Activated CD8-positive, alpha-beta T cell treated with anti-CD3 and anti-CD28 coated beads for 36 hours (primary cell): Measurements from ENCODE around the gene PNRC2. TPM values are rescaled to one million over a fixed set of nuclear protein-coding genes. Genes with fewer than 3 reads are reported as not detected.

Source experiments
- ATAC-seq: fragments of 200-7000 bp; cut with Tn5 transposase; one replicate; pipeline ENCODE4 v1.10.0; 2021; ENCODE audit warnings: mild to moderate bottlenecking, moderate library complexity
- CTCF ChIA-PET: fragments of 350-600 bp; sonication (Branson Sonifier 250); formaldehyde crosslinking; loops from one replicate; lab custom pipeline; 2021; ENCODE audit warnings: antibody characterized with exemption; lab: Charles Lee
- POLR2A ChIA-PET: fragments of 350-600 bp; sonication (Branson Sonifier 250); formaldehyde crosslinking; loops from one replicate; lab custom pipeline; 2021; ENCODE audit warnings: antibody characterized with exemption; lab: Charles Lee
- DNase-seq: peaks from one replicate; pipeline ENCODE4 v3.0.0-alpha.2; 2020
- H3K27ac Mint-ChIP-seq: one replicate; pipeline ENCODE4 v1.8.0; 2021; ENCODE audit warnings: mild to moderate bottlenecking, mixed read lengths
- H3K27me3 Mint-ChIP-seq: one replicate; pipeline ENCODE4 v1.8.0; 2021; ENCODE audit warnings: mixed read lengths
- H3K36me3 Mint-ChIP-seq: one replicate; pipeline ENCODE4 v1.8.0; 2021; ENCODE audit warnings: low read depth, mixed read lengths
- H3K4me1 Mint-ChIP-seq: one replicate; pipeline ENCODE4 v1.8.0; 2021; ENCODE audit warnings: low read depth, mixed read lengths
- H3K4me3 Mint-ChIP-seq: one replicate; pipeline ENCODE4 v1.8.0; 2021; ENCODE audit warnings: mild to moderate bottlenecking, moderate library complexity, mixed read lengths
- H3K9me3 Mint-ChIP-seq: one replicate; pipeline ENCODE4 v1.8.0; 2021; ENCODE audit warnings: mixed read lengths
- intact Hi-C: fragments of 100-400 bp; cut with micrococcal nuclease; formaldehyde crosslinking; loops from one replicate; pipeline ENCODE4 v1.10.0; 2022
- total RNA-seq, 2 experiments: library from RNA; stranded (reverse); gene quantifications; one replicate each; pipeline ENCODE4 v1.2.3, GENCODE V29; 2021
- TF ChIP-seq, protein P1 (sequence below): fragments of 200-600 bp; IDR thresholded peaks from one replicate; pipeline ENCODE4 v1.8.0; 2022; ENCODE audit warnings: antibody characterized with exemption, mild to moderate bottlenecking

The PNRC2 gene
- total RNA-seq, 2 experiments from 2014 or later = 130 to 133 TPM

DNA sequence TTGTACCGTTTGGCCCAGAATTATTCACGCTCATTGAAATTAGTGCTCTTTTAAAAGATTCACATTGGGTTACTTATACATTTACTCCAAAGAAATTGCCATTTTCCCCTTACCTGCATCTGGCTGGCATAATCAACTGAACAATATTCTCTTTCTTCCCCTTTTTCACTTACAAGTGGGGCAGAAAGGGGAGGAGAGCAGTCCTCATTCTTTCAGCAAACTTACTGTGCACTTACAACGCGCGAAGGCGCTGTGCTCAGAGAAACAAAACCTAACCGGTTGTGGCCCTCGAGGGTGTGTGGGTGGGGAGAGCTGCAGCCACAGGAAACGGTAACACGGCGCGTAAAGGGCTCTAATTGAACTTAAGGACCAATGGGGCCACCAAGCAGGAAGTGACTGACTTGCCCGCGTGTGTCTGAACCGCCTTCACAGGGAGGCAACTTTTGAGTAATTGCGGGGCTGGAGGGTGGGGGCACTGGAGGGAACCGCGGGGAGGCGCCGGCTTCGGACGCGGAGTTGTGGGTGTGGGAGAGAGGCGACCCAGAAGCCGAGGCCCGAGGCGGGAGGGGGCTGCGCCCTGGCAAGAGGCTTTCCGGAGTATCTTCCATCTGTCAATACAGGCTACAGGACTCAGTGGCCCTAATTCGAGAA, 693 bp upstream of the PNRC2 start:
- H3K4me1 Mint-ChIP-seq = peaks cover 51% of the 10 kb centered on the region
- TF ChIP-seq, protein P1, sequence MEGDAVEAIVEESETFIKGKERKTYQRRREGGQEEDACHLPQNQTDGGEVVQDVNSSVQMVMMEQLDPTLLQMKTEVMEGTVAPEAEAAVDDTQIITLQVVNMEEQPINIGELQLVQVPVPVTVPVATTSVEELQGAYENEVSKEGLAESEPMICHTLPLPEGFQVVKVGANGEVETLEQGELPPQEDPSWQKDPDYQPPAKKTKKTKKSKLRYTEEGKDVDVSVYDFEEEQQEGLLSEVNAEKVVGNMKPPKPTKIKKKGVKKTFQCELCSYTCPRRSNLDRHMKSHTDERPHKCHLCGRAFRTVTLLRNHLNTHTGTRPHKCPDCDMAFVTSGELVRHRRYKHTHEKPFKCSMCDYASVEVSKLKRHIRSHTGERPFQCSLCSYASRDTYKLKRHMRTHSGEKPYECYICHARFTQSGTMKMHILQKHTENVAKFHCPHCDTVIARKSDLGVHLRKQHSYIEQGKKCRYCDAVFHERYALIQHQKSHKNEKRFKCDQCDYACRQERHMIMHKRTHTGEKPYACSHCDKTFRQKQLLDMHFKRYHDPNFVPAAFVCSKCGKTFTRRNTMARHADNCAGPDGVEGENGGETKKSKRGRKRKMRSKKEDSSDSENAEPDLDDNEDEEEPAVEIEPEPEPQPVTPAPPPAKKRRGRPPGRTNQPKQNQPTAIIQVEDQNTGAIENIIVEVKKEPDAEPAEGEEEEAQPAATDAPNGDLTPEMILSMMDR = peak; percentile 37
- H3K27me3 Mint-ChIP-seq = no peaks in the 10 kb centered on the region
- ATAC-seq (peak; percentile 85), DNase-seq (peak; percentile 99)
- CTCF ChIA-PET = interaction anchor here (1.6 kb wide), 1 partner anchor 10 kb away, joined by 4 read pairs; no protein-coding TSS in a partner anchor
- H3K27ac Mint-ChIP-seq = peak overlapping the region; percentile 100
- no peaks in the 10 kb centered on the region for H3K9me3 Mint-ChIP-seq
- POLR2A ChIA-PET = interaction anchor here (0.9 to 4.1 kb wide), 13 partner anchors 9 to 530 kb away, joined by 3 to 120 read pairs (median 4); partner anchors contain the start of genes ELOA, HMGCL, RPL11 and SRSF10
- peaks cover 38% of the 10 kb centered on the region for H3K36me3 Mint-ChIP-seq
- peak overlapping the region; percentile 99 for H3K4me3 Mint-ChIP-seq
- intact Hi-C loops = no loop called here

DNA sequence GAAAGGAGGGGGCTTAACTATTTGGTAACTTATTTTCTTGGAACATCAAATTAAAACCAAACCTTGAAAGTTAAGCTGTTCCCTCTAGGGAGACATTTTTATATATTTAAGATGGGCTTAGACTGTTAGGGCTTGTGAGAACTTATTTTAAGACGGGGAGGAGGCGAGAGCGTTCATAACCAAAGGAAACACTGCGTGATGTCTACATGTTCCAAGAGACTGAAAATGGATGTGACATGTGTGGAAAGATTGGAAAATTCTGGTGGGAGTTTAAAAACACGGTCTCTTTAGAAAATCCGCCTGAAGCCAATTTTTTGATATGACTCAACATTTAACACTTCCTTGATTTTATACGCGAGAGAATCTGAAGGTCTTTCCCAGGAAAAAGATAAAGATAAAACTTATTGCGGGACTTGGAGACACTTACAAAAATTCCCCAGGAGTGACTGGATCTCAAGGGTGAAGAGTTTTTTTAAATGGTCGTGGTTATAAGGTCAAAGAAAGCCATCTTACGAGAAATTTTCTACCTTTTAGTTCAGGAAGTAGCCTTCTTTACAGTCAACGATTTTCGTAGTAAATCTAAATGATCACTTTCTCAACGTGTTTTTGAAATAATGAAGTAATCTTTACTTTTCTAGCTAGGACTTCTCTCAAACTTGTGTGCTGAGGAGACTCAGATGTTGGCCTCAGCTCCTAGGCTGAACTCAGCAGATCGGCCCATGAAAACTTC, 828 bp downstream of the PNRC2 start:
- TF ChIP-seq, protein P1 = no peak
- ATAC-seq (no peak), DNase-seq (no peak)
- CTCF ChIA-PET = interaction anchor here (0.6 to 1.8 kb wide), 5 partner anchors 8 to 187 kb away, joined by 3 to 5 read pairs (median 4); no protein-coding TSS in a partner anchor
- peak overlapping the region; percentile 100 for H3K27ac Mint-ChIP-seq
- intact Hi-C loops = no loop called here
- POLR2A ChIA-PET = interaction anchor here (0.7 to 4.1 kb wide), 13 partner anchors 9 to 967 kb away, joined by 3 to 120 read pairs (median 4); partner anchors contain the start of genes ELOA and SRSF10
- no peaks in the 10 kb centered on the region for H3K9me3 Mint-ChIP-seq
- peak overlapping the region; percentile 99 for H3K4me3 Mint-ChIP-seq
- H3K4me1 Mint-ChIP-seq = peaks cover 53% of the 10 kb centered on the region
- no peaks in the 10 kb centered on the region for H3K27me3 Mint-ChIP-seq
- peaks cover 46% of the 10 kb centered on the region for H3K36me3 Mint-ChIP-seq

DNA sequence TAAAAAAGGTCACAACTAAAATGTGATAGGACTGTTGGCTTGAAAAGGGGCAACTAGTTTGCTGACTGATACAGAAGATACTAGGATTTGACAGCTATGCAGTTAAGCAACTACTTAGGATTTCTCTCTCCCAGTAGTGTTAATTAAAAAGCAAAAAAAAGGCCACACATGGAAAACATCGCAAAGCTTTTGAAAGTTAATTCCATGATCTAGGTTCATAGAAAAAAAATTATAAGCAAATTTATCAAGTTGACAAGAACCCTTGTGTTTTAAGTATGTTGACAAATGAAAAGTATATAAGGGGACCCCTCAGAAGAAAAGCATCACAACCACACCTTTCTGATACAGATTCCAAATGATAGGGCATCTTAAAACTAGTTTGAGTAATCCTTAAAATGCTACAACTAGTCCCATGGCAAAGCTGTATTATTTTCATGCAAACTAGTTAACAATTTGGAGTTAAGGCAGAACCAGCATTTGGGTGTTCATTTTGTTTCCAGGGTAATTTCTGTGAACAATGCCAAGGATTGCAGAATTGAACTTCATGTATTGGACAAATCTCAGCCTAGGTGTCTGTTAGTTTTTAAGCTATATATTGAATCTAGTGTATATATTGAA, 4.1 kb downstream of the PNRC2 start:
- Mint-ChIP-seq H3K9me3 (no peaks in the 10 kb centered on the region), H3K27ac (peak overlapping the region; percentile 83), H3K4me1 (peaks cover 66% of the 10 kb centered on the region), H3K27me3 (no peaks in the 10 kb centered on the region), H3K36me3 (peaks cover 67% of the 10 kb centered on the region), H3K4me3 (peak overlapping the region; percentile 38)
- intact Hi-C loops = no loop called here
- DNase-seq (no peak), ATAC-seq (no peak)
- TF ChIP-seq, protein P1 = no peak
- ChIA-PET POLR2A (interaction anchor here (1.0 to 8.7 kb wide), 5 partner anchors 8 to 138 kb away, joined by 3 to 128 read pairs (median 4); partner anchors contain the start of genes HMGCL and SRSF10), CTCF (interaction anchor here (1.3 to 1.4 kb wide), 2 partner anchors 12 to 153 kb away, joined by 4 to 6 read pairs; no protein-coding TSS in a partner anchor)

DNA sequence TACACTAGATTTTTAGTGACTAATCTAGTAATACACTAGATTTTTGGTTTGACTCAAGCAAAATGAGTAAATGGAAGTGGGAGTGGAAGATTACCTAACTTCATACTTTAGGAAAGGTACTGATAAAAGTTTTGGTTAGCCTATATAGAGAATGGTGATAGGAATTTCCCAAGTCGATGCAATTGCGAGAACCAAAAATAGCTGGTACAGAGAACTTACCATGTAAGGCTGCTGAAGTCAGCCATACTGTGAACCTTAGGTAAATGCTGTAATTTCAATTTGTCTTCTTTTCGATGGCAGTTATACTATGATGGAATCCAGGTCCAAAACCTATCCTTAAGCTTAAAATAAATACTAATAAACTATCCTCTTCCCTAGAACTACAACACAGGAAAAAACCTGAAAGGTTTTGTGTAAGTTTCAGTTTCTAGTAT, 4.6 kb downstream of the PNRC2 start:
- Mint-ChIP-seq H3K4me1 (peaks cover 66% of the 10 kb centered on the region), H3K27ac (peak overlapping the region; percentile 83), H3K9me3 (no peaks in the 10 kb centered on the region), H3K4me3 (peak overlapping the region; percentile 38), H3K27me3 (no peaks in the 10 kb centered on the region), H3K36me3 (peaks cover 67% of the 10 kb centered on the region)
- CTCF ChIA-PET = interaction anchor here (1.3 to 1.4 kb wide), 2 partner anchors 12 to 154 kb away, joined by 4 to 6 read pairs; no protein-coding TSS in a partner anchor
- DNase-seq (no peak), ATAC-seq (no peak)
- POLR2A ChIA-PET = interaction anchor here (1.0 to 8.7 kb wide), 5 partner anchors 8 to 139 kb away, joined by 3 to 128 read pairs (median 4); partner anchors contain the start of genes HMGCL and SRSF10
- intact Hi-C loops = no loop called here
- TF ChIP-seq, protein P1 = no peak
